Fibroblast of gingiva (primary cell): Measurements from ENCODE around the gene LRMDA.
A peak's percentile ranks its signal among the peaks of the same experiment; 100 is the strongest.

ENCODE experiments used
- DNase-seq: peaks from one replicate; pipeline ENCODE4 v3.0.0-alpha.2; 2011; ENCODE audit warnings: low read depth

LRMDA gene

DNA sequence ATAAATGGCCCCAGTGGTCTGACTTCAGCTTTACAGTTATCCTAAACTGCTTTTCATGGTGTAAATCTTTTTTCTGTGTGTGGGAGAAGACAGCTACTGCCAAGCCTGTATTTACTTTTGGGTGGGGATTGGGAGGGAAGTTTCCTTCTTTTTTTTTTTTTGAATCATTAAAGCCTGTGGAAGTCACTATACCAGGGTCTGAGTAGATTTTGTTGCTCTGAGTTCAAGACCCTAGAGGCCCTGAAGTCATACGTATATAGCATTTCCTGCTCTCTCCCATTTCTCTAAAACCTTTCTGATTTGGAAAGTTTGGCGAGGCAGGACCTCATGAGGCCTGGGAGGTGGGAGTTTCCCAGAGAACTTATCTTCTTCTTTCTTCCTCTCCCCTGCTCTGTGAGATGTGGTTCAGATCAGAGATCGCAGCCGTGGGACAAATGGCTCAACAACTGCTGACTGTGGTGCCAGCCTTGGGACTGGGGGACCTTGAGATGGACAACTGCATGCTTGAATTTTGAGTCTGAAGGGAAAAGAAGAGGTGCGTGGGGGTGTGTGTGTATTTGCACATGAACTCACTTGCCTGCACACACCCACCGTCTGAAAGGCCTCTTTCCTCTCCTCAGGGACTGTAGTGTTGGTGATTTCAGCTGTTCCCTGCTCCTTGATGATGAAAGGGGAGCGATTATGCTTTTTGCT is 18.1 kb downstream of the LRMDA start:
- DNase-seq, result no peak

DNA sequence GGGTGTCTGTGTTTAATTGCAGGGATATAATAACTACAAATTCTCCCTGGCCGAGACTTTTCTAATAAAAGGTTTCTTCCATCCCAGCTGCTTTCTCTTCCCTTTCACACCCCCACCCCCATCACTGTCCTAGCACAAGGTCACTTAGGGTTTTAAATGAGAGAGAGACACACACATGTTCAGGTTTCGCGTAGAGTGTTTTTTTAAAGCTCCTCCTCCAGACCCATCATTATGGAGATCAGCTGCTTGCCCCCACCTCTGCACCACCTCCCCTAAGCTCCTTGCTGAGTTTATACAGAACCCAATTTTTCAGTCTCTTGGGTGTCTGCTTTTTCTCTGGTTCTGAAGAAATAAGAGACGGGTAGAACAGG is 18.6 kb downstream of the LRMDA start:
- no peak for DNase-seq

DNA sequence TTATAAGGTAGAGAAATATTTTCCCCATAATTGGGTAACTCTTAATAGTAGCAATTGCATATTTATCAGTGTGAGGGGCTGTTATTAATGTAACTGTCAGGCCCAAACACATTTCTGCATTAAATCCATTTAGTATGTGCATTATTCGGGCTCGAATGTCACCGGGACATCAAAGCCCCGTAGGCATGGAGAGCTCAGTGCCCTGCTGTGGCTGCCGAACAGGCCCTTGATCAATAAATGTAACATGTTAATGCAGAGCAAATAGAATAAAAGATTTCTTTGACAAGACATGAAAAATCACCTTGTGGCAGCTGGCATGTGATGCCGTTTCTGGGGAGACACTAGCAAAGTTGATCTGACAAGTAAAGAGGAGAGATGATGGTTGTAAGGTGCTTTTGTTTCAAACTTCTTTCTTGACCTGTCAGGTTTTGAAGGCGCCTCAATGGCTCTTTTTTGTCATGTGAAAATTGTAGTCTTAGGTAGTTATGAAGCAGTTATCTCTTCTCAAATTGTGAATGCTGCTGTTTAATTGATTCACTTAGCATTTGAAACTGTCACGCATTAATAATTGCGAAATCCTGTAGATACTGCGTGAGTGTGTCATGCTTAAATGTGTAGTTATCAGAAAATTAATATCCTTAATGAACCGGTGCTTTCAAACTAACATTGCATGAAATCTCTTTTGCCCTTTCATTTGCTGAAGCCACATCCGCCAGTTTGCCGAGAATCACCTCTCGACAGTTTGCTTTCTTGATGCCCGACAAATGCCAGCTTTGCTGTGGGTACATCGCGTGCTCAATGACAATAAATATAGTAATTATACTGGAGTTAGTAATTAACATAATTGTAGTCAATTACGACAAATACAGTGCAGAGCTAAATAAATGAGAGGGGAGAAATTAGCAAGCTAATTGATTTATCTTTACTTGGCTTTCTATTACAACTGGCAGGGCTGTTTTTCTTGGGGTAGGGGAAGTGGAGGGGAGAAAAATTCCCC is 19.5 kb downstream of the LRMDA start:
- no peak for DNase-seq

DNA sequence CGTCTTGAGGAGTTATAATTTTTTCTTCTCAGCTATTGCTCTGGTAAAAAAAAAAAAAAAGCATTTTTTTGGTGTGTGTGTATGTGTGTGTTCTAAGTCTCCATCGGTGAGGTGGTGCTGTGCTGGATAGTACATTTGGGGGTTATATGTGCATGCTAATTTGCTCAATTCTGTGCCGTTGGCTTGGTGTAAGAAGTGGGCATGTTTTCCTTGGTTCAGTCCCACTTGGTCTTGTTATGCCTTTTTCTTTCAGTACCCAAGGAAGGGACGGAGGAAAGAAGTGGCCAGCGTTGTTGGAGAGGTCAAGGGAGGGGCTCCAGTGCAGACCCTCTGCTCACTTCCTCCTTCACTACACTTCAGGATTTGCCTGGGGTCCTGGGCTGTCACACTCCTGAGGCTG is 20.4 kb downstream of the LRMDA start:
- no peak for DNase-seq

DNA sequence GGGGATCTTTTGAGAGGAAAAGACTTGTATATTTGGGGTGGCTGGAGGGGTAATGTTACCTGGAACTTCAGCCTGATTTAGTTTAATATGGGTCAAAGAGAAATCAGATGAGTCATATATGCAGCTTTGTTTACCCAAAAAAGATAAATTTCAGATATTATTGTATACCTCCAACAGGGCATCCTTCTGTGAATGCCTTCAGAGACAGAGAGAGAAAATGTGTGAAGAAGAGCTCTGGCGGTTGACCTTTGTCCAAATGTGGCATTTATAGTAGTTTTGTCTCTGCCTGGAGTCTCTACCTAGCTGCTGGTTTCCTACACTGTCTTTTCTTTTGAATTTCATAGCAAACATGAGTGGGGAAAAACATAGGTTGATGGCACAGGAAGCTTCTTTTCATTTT is 21.6 kb downstream of the LRMDA start:
- DNase-seq, result no peak

DNA sequence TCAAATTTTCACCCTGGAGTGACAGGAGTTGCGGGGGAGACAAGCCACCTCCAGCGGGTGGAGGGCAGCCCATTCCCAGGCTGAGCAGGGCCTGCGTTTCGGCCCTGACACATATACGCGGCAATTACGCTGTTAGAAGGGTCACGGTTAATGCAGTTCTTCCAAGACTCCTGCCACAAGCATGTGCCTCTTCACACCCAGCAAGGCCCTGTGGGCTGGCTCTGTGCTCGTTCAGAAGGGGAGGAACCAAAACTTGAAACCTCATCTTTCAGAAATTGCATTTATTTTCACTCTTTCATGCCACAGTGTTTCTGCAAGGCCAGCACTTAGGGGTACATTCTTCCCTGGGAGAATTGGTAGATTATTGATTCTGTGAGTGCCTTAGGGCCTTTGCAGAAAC is 24.7 kb downstream of the LRMDA start:
- no peak for DNase-seq

DNA sequence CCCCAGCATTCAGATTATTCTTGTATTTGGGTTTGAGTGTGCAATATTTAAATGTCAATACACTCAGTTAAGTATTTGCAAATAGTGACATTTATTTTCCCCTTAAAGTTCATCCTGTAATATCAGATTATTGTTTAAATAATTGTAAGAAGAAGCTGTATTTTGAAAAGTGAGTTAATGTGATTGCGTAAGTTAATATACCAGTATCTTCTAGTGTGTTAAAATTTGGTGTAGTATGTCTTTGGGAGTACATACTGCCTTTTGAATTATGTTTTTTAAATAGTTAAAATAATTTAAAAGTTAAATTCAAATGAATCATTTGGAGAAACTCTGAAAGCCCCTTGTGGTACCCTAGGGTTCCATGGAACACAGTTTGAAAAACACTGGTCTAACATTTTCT is 28.6 kb downstream of the LRMDA start:
- no peak for DNase-seq

DNA sequence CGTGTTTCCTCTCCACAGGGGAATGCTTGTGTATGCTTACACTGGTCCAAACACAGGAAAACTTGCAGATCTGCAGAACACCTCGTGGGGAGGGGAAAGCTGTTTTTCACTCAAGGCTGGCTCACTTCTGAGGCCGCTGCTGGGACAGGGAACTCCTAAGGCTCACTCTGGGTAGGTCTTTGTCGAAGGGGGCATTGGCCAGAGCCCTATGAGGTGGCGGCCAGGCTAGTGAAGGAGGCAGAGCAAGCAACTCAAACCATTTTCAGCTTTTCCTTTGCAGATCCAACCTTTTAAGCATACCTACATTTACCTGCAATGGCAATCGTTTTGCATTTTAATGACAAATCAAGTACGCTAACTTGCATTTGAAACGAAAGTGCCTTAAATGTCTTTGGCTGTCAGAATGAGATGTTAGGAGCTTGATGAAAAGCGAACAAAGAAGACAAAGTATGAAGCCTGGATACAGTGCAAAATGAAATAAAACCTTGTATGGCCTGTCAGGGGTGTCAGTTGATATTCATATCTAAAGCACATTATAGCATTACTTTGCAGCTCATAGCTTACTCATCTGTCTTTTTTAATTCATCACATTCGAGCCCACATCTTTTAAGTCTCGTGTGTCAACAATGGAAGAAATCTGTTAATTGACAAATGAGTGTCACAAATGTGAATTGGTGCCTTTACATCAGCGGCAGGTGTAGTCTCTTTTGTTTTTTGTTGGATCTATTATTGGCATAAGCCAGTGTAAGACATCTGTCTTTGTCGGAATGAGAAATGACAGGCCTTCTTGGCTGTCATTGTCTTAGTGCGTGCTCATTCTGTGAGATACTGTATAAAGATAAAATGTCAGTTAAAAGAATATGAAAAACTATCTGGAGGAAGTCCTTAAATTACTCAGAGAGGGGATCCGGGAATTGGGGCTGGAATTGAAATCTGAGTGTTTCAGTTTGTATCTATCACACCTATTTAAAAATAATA is 30.5 kb downstream of the LRMDA start:
- DNase-seq, result no peak

DNA sequence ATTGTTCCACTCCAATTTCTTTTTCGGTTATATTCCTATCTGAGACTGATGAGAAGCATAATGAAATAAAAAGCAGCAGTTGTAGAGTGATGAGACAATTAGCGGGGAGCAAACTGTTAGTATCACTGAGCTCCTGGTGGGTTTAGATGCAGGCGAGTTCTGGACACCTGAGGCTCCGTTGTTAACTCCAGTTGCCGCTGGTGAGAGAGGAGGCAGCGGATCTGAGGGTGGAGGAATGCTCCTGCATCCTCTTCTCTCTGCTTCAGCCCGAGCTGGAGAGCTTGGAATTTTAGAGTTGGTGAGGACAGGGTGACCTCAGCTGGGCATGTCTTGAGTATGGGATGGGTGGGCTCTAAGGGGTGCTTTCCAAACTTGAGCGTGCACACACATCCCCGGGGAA is 31.4 kb downstream of the LRMDA start:
- no peak for DNase-seq

DNA sequence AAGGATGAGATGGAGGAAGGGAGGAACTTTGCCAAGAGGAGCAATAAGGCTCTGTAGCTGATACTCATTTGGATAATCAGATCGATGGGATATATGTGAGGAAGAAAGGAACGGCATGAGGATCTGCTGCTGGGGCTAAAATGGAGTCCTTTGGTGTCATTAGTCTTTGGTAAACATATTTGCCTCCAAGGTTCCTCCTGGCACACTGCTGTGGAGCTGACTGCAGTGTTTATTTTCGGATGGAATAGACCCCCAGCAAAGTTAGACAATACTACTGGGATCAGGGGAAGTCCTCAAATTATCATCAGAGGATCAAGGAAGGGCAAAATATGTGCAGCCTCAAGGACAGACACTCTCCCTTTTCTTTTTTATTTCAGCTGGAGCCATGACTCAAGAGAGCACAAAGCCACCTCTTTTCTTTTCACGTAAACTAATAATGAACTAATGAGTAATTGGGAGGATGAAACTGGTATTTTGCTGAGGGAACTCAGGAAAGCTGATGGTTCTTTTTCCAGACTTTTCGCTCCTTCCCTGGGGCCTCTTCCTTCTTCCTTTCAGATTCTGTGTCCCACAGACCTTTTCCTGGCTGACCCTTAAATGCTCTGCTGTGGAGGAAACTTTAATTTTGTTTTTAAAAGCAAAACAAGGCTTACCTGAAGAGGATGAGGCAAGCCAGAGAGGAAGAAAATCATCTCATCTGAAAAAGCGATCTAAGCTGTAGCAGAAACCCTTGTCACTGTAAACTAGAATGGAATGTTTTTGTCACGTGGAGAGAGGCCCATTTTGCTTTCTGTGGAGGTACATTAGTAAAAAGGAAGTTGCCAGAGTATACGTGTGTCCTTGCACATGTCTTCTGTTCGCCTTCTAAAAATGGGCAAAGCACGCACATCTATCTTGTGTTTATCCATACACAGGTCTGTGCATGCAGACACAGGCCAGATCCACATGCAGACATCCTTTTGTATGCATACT is 33.3 kb downstream of the LRMDA start:
- no peak for DNase-seq

DNA sequence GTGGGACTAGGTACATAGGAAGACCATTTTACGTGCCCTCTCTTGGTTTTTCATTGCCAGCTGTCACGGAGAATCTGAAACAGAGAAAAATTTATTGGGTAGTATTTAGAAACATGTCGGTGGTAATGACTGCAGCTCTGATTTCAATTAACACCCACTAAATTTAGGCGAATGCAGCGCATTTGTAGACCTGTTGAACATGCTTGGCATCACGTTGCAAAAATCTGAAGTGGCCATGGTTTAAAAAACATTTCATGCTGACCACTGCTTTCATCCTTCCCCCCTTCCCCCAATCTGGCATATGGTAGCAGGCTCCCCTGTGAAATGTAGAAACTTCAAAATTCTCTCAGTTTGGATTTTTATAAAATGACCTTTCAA is 34.0 kb downstream of the LRMDA start:
- no peak for DNase-seq

DNA sequence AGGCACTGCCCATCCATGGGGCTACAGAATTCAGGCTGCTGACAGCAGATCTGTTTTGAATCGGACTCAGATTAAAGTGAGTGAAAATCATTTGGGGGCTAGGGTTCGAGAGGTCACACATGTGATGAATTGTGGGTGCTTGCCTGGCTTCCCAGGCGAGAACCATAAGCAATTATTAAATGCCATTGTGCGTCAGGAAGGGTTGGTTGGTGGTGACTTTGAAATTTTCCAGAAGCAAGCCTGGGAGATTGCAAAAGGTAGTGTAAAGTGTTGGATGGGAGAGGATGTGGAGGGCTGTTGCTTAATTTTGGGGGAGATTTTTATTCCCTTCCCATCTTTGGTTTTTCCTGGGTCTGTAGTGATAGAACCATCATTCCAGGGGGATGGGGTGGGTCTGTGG is 34.6 kb downstream of the LRMDA start:
- no peak for DNase-seq

DNA sequence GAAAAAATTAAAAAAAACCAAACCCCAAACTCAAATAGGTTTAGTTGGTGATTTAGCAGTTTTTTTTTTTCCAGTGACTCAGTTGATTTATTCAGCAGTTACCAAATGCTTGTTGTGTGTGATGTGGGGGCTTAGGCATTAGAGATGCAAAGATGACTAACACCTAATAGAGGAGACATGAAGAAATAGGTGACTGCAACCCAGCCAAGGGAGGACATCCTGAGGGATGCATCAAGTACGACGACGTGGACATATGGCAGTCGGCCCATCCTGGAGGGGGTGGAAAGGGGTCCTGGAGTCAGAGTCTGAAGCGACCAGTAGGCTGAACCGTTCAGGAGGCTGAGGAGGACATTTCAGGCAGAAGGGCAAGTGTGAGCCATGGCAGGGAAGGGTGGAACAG is 35.5 kb downstream of the LRMDA start:
- DNase-seq, result no peak

DNA sequence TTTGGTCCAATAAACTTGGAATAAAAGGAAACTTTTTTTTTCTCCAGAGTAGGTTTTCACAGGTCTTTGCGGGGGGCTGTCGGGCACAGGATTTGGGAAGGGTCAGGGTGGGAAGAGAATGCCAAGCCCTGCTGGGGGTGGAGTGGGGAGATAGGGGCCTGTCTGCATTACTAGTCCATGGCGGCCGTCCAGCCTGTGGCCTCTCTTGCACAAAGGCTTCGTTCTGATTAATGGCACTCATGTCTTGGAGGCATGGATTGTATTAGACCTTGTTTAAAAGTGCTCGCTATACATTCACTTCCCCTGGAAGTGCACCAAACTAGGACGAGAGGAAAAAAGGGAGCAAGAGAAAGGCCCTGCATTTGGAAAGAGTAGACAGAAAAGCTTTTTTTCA is 37.2 kb downstream of the LRMDA start:
- DNase-seq, result no peak

DNA sequence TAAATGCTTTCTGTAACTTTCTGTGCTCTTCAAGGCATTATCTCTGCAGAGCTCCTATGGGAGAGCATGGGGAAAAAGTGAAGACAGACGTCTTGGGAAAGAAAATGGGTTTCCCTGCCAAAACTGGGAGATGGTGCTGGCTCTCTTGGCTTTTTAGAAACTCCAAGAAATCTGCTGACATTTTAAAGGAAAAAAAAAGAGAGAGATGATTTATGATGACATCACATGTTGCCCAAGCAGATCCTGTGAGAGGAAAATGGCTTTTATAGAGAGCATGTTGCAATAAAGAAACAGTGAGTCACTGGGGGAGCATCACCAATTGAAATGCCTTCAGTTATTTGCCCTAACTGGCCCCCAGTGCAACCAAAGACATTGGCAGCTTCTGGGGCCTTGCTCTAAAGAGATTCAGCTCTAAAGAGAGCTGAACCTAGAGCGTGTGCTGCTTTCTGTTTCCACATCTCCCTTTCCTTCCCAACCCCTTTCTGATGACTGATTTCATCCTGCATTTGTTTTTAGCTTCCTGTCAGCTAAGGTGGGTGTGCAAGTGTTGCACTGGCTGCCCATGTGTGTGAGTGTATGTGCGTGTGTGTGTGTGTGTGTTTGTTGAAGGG is 37.7 kb downstream of the LRMDA start:
- DNase-seq, result peak; percentile 95

DNA sequence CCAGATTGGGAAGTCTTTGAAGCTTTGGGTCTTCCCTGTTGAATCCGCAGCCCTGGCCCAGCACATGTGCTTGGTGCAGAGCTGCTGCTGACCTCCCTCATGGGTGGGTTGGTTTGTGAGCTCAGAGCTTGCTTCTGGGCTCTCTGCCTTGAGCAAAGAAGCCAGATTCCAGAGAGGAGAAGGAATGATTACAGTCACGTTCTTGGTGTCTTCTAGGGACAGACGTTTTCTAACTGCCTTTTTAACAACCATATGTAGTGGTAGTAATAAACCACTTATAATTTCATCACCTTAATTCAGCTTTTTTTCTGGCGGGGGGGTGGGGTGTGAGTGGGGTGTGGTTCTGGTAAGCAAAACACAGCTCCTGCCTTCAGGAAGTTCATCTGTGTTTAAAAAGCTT is 39.5 kb downstream of the LRMDA start:
- DNase-seq, result peak; percentile 45

DNA sequence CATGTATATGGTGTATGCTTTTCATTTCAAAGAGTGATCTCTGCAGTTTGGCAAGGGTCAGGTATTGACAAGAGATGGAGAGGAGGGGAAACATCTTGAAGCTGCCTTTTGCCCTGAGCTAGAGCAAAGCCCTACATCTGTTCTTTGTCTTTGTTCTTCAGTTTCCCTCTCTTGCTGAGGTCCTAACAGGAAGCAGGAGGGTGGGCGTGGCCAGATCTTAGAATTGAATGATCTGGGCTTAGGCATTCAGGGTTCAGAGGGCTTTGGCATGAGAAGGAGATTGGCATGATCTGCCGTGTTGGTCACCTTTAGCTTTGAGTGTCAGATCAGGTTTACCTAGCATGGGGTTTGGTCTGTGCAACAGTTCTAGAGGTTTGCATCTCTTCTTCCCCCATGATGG is 41.3 kb downstream of the LRMDA start:
- no peak for DNase-seq

DNA sequence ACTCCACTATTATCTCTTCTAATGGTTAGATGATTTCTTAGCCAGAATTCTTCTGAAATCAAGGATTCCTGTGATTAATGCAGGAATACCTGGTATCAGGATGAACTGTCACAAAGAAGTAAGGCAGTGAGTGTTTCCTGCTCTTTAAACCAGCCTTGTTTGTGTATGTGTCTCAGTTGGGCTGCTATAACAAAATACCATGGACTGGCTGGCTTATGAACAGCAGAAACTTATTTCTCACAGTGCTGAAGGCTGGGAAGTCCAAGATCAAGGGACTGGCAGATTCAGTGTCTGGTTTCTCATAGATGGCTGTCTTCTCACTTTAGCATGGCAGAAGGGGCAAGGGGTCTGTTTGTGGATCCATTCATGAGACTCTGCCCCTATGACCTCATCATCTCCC is 42.7 kb downstream of the LRMDA start:
- no peak for DNase-seq

DNA sequence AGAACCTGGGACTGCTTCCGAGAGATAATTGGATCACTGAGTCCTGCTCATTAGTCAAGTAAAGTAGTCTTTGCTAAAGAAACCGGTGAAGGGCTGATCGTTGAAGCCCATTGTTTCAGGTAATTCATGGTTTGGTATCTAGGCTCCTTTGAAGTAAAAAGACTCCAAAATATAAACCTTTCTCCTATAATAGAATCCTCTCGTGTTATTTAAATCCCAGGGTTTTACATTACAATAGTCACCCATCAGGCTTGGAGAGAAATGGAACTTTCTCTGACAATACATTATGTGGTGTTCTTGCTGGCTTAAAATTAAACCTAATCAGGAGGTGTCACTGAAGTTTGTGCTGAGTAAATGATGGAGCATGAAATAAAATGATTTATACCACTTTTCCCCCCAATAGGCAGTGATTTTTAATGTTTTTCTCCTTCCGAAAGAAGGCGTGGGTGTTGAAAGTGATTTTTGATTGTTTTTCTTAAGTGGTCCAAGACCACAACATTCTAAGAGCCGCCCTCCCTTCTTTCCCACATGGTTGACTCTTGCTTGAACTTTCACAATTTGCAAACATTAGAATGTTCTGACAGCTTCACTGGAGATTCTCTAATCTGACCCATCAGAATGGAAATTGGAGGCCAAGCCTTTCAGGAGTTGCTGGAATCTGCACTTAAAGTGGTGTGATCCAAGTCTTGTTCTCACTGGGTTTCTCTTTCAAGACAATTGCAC is 44.2 kb downstream of the LRMDA start:
- no peak for DNase-seq

DNA sequence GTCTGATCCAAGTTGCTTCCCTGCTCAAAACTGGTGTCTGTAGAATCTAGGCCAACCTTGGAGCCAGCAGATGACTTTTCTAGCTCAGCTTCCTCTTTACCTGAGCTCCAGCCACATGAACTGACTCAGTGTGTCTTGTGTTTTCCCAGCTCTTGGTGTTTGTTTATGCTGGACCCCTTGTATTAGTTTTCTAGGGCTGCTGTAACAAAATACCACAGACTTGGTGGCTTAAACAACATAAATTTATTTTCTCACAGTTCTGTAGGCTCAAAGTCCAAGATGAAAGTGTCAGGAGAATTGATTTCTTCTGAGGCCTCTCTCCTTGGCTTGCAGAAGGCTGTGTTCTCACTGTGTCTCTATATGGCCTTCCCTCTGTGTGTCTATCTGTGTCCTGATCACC is 45.1 kb downstream of the LRMDA start:
- DNase-seq, result no peak
